ENCODE results near the gene CAPN12. TPM values are rescaled to one million over a fixed set of nuclear protein-coding genes. Genes with fewer than 3 reads are reported as not detected.

CAPN12 gene
- total RNA-seq, 1 donor from 2014 or later = not detected

DNA sequence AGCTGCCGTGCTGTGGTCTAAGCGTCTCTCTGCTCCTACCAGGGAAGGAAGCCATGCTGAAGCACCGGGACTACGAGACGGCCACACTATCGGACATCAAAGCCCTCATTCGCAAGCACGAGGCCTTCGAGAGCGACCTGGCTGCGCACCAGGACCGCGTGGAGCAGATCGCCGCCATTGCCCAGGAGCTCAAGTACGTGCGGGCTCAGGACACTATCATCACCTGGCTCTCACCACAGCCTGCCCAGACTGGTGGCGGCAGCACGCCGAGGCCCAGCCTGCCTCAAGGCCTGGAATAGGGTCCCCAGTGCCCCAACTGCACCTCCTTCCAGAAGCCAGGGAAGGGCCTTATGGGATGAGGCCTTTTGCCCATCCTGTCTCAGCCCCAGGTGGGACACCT lies 22.8 kb downstream of the CAPN12 start:
- intact Hi-C loops (cut with DNase I) = no loop called here

DNA sequence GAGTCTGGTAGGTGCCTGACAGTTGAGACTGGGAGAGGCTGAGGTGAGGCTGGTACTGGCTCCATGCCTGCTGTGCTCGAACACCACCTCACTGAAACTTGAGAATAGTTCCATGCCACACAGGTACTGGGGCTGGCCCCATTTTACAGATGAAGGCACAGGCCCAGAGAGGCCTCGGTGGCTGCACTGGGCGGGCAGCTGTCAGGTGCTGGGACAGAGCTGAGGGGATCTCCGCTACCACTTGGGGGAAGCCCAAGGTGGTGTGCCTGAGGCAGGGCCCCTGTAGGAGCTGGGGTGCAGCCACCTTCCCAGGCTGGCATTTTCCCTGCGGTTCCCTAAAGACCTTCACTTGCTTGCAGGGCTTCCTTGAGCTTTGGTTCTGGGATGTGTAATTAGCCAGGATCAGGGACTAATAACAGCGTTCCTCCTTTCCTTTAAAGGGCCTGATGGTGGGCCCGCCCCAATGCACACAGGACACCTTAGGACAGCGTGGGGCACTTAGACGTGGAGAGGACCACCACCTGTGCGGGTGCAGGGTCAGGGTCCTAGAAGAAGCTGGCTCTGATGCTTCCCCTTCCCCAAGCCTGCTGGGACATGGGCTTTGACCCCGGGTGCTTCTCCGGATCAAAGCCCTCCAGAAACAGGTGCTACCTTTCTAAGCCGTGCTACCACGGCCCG lies 23.6 kb downstream of the CAPN12 start:
- no peak overlapping the region for H3K4me3 ChIP-seq
- DNase-seq (ENCODE audit: low spot score in 2 of 2) = no peak
- TF ChIP-seq, protein P1, sequence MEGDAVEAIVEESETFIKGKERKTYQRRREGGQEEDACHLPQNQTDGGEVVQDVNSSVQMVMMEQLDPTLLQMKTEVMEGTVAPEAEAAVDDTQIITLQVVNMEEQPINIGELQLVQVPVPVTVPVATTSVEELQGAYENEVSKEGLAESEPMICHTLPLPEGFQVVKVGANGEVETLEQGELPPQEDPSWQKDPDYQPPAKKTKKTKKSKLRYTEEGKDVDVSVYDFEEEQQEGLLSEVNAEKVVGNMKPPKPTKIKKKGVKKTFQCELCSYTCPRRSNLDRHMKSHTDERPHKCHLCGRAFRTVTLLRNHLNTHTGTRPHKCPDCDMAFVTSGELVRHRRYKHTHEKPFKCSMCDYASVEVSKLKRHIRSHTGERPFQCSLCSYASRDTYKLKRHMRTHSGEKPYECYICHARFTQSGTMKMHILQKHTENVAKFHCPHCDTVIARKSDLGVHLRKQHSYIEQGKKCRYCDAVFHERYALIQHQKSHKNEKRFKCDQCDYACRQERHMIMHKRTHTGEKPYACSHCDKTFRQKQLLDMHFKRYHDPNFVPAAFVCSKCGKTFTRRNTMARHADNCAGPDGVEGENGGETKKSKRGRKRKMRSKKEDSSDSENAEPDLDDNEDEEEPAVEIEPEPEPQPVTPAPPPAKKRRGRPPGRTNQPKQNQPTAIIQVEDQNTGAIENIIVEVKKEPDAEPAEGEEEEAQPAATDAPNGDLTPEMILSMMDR (IDR thresholded peaks at IDR 0.05) = no peak
- H3K27me3 ChIP-seq = no peaks in the 10 kb centered on the region
- H3K9me3 ChIP-seq = no peaks in the 10 kb centered on the region
- H3K36me3 ChIP-seq = peaks cover 88 to 100% of the 10 kb centered on the region in 2 donors
- H3K4me1 ChIP-seq = peaks cover 4 to 34% of the 10 kb centered on the region in 2 donors
- H3K27ac ChIP-seq = peak overlapping the region; percentile 76 to 85
- intact Hi-C loops (cut with DNase I) = no loop called here

More for the DNA sequence above, 22.8 kb downstream of the CAPN12 start:
- DNase-seq (ENCODE audit: low spot score in 2 of 2) = no peak
- no peaks in the 10 kb centered on the region for H3K27me3 ChIP-seq
- TF ChIP-seq, protein P1 (IDR thresholded peaks at IDR 0.05) = no peak
- H3K4me3 ChIP-seq = no peak overlapping the region
- H3K9me3 ChIP-seq = no peaks in the 10 kb centered on the region
- peaks cover 94 to 100% of the 10 kb centered on the region in 2 donors for H3K36me3 ChIP-seq
- peaks cover 4 to 34% of the 10 kb centered on the region in 2 donors for H3K4me1 ChIP-seq
- H3K27ac ChIP-seq = peak overlapping the region; percentile 76 to 85

DNA sequence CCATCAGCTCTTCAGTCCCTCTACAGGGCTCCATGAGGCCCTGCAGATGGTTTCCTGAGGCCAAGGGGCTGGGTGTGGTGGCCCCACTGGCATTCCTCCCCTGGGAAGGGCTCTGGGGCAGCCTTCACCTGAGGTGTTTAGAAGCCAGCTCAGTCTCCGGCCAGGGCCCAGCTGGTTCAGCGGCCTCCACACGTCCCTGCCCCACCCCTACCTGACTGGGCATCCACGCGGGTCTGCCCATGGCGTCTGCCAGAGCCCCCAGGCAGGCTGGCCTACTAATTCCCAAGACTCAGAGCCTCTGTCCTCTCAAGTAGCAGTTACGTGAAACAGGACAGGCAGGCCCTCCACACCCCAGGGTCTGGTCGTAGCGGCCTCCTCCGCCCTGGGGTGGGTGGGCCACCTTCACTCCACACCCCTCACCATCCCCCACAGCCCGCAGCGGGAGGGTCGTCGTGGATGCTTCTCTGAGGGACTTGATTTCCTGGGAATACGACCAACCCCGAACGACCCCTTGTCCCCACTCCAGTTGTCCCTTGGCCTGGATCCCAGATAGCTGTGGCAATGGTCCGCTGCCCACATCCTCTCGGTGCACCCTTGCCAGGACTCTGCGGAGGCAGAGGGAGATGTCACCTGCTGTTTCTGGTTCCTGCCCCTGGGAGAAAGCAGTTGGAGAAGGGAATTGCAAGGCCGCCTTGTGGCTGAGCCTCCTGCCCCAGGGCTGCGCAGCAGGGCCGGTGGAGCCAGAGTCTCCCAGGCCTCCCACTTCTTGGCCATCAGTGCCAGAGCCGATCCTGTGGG lies 24.3 kb downstream of the CAPN12 start:
- H3K9me3 ChIP-seq = no peaks in the 10 kb centered on the region
- H3K27ac ChIP-seq = peak overlapping the region; percentile 76 to 85
- peaks cover 81 to 97% of the 10 kb centered on the region in 2 donors for H3K36me3 ChIP-seq
- intact Hi-C loops (cut with DNase I) = loop anchor here (5.0 to 10.0 kb wide), 2 partner anchors 112 to 325 kb away; partner anchors contain the start of gene ECH1
- H3K4me3 ChIP-seq = no peak overlapping the region
- peaks cover 4 to 38% of the 10 kb centered on the region in 2 donors for H3K4me1 ChIP-seq
- TF ChIP-seq, protein P1 (IDR thresholded peaks at IDR 0.05) = no peak
- no peaks in the 10 kb centered on the region for H3K27me3 ChIP-seq
- DNase-seq (ENCODE audit: low spot score in 2 of 2) = no peak

DNA sequence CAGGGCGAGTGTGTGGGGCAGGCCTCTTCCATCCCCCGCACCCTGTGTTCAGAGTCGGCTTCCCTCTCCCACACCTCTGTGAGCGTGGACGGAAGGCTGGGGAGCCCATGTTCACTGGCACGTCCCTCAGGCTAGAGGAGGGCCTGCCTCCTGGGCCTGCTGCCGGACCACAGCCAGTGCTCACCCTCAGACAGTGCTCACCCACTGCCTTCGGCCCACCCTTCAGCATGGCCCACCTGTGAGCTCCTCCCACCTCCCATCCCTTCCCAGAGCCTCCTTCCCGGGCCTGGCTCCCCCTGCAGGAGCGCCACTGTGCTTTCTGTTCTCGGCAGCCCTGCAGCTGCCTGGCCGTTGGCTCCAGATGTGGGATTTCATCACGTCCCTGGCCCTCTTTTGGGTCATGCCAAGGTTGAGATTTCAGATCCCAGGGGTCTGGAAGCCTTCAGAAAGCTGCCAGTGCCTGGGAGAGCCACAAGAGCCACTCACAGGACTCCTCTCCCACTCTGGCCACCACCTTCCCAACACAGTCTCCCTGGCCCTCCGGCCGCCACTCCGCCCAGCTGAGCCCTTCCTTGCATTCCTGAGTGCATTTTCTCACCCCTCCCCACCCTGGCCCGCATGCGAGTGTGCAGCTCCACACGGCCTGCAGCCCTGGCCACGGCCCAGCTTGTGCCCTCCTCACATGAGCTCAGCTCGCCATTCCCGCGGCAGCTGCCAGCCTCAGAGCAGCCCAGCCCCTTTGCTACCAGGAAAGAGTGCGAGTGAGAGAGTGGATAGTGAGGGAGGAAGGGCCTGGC lies 25.3 kb downstream of the CAPN12 start:
- peak overlapping the region; percentile 76 to 85 for H3K27ac ChIP-seq
- no peak overlapping the region for H3K4me3 ChIP-seq
- peaks cover 13 to 47% of the 10 kb centered on the region in 2 donors for H3K4me1 ChIP-seq
- peaks cover 81 to 97% of the 10 kb centered on the region in 2 donors for H3K36me3 ChIP-seq
- no peaks in the 10 kb centered on the region for H3K9me3 ChIP-seq
- intact Hi-C loops (cut with DNase I) = loop anchor here (5.0 to 10.0 kb wide), 2 partner anchors 113 to 324 kb away; partner anchors contain the start of gene ECH1
- no peaks in the 10 kb centered on the region for H3K27me3 ChIP-seq
- peak in 1 of 2 donors; percentile 86 for DNase-seq (ENCODE audit: low spot score in 2 of 2)
- TF ChIP-seq, protein P1 (IDR thresholded peaks at IDR 0.05) = peak in 2 of 3 experiments; percentile 28 to 52

DNA sequence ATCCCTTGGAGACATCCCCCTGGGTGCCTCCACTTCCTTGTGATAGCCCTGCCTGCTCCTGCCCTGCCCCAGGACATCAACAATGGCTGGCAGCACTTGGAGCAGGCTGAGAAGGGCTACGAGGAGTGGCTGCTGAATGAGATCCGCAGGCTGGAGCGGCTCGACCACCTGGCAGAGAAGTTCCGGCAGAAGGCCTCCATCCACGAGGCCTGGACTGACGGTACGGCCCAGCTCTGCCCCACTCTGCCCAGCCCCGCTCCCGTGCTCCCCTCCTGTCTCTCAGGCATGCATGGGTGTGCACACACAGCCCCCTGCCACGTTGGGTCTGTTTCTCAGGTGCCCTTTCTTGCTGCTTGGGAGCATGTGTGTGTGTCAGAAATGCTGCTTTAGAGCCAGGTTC lies 26.4 kb downstream of the CAPN12 start:
- H3K4me3 ChIP-seq = no peak overlapping the region
- TF ChIP-seq, protein P1 (IDR thresholded peaks at IDR 0.05) = no peak
- H3K36me3 ChIP-seq = peaks cover 81 to 97% of the 10 kb centered on the region in 2 donors
- no peak for DNase-seq (ENCODE audit: low spot score in 2 of 2)
- peaks cover 20 to 58% of the 10 kb centered on the region in 2 donors for H3K4me1 ChIP-seq
- no peaks in the 10 kb centered on the region for H3K9me3 ChIP-seq
- peak overlapping the region; percentile 76 to 85 for H3K27ac ChIP-seq
- intact Hi-C loops (cut with DNase I) = loop anchor here (5.0 to 10.0 kb wide), 2 partner anchors 114 to 323 kb away; partner anchors contain the start of gene ECH1
- H3K27me3 ChIP-seq = no peaks in the 10 kb centered on the region

Data from ascending aorta (tissue), 2 donors.